HG03159 (cell line): Measurements from ENCODE around the gene MUS81.

Experiments
- ATAC-seq: cut with Tn5 transposase; IDR thresholded peaks from one replicate; pipeline ENCODE4 v1.9.1; 2021; ENCODE audit warnings: mild to moderate bottlenecking, moderate library complexity; ENCODE audit not compliant: unreplicated experiment

MUS81 gene

DNA sequence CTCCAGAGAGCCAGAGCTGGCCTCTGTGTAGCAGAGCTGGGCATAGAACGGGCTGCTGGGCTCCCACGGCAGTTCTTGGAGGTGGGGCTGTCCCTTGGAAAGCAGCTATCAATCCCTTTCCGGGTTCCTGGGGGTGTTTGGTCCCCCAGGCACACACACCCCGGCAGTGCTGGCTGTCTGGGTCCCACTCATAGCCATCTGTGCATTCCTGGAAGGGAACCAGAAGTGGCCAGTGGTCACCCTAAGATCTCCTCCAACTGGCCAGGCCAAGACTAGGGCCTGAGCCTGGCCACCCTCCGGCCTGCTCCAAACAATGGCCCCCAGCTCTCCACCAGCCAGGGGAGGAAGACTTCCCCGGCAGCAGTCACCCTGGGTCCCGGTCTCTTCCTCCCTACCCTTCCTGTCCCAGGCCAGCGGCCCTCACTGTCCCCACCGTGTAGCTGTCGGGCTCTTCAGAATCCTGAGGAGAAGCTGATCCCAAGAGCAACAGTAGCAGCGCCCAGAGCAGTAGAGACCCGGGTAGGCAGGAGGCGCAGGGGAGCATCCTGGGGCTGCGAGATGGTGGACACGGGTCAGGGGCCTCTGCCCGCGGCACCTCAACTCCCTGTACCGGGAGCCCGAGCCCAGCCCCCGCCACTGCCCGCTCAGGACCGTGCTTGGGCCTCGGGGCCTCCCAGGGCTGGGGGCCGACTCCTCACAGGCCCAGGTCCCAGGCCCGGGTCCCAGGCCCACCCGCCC lies 11.7 kb downstream of the MUS81 start:
- no peak for ATAC-seq

- ATAC-seq = no peak
Measured at GRCh38 chr11:65872586-65873317, 12.5 kb downstream of the MUS81 start, which contains the start of gene EFEMP2. EFEMP2 (minus strand) TSS chr11:65872800; CDS start chr11:65872354, 446 bp downstream.

DNA sequence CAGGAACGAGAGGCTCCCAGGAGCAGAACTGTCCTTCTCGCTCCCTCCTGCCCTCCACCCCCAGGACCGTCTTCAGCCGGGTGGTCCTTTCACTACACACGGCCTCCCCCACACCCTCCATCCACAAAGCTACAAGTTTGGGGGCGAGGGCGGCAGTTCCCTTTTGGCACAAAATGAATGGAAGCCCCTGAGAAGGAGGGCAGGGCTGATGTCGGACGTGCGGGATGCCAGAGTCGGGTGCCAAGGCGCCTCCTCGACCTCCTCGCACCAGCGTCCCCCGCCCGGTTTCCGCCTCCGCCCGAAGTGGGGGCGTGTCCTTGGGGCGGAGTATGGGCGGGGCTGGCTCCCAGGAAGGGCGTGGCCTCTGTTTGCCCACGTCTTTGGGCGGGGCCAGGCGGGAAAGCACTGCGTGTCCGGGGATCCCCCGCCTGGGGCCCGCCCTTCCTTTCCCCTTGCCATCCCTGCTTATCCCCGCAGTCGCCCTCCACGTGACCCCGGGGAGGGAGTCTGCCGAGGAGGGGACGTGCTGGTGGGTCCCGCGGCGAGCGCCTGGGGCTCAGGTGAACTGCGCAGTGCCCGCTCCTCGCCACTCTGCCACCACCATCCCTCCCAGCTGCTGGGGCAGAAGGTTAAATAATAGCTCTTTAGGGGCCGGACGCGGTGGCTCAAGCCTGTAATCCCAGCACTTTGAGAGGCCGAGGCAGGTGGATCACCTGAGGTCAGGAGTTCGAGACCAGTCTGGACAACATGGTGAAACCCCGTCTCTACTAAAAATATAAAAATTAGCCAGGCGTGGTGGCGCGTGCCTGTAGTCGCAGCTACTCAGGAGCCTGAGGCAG lies 13.3 kb downstream of the MUS81 start:
- peak; percentile 74 for ATAC-seq

DNA sequence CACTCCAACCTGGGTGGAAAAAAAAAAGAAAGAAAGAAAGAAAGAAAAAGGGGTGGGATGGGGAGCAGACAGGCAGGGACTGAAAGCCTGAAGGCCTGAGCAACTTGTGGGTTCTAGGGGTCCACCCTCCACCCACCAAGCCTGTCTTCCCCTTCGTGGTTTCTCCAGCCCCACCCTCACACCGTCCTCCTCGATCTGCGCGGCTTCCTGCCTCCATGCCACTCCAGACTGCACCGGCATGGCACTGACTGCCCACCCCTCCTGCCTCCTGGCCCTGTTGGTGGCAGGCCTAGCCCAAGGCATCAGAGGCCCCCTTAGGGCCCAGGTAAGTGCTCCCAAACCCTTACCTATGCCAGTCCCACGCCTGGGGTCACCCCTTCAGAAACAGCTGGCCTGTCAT lies 19.4 kb downstream of the MUS81 start, which contains the start of gene CTSW:
CTSW (plus strand) TSS at position 221 of the 400 bp plus-strand sequence; CDS start at position 239, 18 bp downstream.
- ATAC-seq = no peak

- no peak for ATAC-seq
Measured at GRCh38 chr11:65880027-65880426, 19.8 kb downstream of the MUS81 start.

GRCh38 chr11:65880844-65881421 lies 20.7 kb downstream of the MUS81 start:
- no peak for ATAC-seq

DNA sequence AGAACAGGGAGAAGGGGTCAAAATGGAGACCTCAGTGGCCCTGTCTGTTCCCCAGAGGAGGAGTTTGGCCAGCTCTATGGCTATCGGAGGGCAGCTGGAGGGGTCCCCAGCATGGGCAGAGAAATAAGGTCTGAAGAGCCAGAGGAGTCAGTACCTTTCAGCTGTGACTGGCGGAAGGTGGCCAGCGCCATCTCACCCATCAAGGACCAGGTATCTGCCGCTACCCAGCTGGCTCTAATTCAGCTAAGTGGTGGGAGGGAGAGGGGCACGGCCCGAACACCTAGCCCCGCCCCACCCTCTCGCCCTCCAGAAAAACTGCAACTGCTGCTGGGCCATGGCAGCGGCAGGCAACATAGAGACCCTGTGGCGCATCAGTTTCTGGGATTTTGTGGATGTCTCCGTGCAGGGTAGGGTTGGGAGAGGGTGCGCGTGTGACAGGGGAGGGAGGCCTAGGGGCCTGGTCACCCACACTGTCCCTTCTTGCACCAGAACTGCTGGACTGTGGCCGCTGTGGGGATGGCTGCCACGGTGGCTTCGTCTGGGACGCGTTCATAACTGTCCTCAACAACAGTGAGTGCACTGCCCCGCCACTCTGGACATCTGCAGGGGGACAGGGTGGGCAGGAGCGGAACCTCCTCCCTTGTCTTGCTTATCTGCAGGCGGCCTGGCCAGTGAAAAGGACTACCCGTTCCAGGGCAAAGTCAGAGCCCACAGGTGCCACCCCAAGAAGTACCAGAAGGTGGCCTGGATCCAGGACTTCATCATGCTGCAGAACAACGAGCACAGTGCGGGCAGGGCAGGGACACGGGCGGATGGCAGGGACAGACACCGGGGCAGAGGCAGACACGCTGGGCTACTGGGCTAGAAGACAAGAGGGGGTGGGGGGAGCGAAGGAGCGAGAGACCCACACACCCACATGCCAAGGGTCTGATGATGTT lies 22.2 kb downstream of the MUS81 start:
- no peak for ATAC-seq

- ATAC-seq = no peak
Measured at GRCh38 chr11:65883058-65883761, 23.0 kb downstream of the MUS81 start.

DNA sequence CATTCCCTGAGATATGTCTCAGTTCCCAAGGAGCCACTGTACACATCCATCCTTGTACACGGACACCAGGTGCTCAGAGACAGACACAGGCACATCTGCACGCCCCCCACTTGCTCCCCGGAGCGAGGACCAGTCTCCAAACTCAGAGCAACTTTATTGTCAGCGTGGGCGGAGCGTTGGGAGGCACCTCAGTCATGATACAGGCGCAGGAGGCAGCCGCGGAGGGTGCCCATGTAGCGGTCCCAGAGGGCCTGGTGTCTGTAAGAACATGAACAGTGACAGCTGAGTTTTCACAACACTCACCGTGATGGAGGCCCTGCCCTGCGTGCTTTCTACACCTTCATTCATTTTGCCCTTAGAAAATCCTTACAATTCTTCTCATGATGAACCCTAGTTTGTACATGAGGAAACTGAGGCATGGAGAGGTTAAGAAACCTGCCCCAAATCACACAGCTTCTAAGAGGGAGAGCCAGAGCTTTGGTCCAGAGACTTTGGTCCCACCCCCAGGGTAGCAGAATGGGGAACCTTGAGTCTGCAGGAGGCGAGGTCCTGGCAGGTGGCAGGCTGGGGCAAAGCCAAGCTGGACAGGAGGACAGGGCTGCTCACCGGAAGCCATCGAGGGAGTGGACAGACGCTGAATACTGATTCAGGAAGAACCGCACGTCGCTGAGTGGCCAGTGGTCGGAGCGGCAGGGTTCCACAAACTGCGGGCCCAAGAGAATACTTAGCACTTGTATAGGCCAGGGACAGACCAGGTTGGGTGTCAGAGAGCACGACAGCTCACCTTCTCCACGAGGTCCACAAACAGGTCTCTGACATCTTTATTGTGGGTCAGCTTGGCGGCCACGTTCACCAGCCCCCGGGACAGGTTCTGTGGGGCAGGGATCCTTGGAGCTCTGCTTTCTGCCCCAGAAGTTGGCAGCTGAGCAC lies 23.8 kb downstream of the MUS81 start:
- ATAC-seq = no peak

- no peak for ATAC-seq
Measured at GRCh38 chr11:65884716-65885092, 24.5 kb downstream of the MUS81 start.

GRCh38 chr11:65885231-65885630 lies 25.0 kb downstream of the MUS81 start:
- ATAC-seq = no peak

GRCh38 chr11:65885808-65886536 lies 25.7 kb downstream of the MUS81 start:
- ATAC-seq = no peak

DNA sequence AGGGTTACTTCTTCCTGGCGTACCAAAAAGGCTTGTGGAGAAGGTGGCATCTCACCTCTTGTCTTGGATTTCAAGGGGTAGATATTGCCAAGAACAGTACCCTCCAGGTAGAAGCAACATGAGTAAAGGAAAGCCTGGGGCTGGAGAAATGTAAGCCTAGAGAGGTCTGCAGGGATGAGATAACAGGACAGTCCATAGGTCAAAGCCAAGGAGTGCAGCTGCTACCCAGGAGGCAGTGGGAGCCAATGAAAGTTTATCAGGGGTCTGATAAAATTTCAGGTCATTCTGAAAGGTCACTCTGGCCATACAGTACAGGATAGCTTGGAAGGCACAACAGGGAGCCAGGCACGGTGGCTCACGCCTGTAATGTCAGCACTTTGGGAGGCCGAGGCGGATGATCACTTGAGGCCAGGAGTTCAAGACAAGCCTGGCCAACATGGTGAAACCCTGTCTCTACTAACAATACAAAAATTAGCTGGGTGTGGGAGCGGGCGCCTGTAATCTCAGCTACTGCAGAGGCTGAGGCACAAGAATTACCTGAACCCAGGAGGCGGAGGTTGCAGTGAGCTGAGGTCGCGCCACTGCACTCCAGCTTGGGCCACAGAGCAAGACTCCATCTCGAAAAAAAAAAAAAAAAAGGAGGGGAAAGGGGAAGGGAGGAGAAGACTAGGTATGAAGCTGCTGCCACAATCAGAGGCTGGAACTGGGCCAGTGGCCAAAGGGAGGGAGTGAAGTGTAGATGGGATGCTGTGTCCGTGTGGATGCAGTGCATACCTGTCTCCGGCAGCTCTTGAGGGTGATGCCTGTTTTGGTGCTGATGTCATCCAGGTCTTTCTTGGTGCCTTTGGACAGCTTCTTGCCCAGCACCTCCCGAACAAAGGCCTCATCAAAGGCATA lies 26.8 kb downstream of the MUS81 start:
- ATAC-seq = no peak

DNA sequence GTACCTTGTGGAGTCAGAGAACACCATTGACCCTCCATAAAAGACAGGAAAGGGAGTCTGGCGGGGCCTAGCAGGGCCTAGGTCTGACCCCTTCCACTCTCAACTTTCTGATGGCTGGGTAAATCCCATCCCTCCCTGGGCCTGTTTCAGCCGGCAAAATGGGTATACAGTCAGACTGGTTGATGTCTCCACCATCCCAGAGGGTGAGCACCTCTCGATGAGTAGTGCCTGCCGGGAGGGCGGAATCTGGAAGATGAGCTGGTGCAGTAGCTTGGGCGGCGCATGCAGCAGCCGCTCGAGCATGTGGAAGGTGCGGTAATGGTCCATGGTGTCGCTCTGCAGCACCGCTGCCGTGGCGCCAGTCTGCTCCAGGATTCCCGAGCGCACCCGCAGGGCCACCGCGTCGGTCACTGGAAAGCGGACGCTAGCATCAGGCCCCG lies 27.5 kb downstream of the MUS81 start:
- ATAC-seq = no peak

GRCh38 chr11:65888163-65888814 lies 28.1 kb downstream of the MUS81 start, which contains the start of gene FIBP:
FIBP (minus strand) TSS chr11:65888471; CDS start chr11:65888418, 53 bp downstream.
- ATAC-seq = peak; percentile 43
